ENCODE results near the gene LCN15. TPM values are rescaled to one million over a fixed set of nuclear protein-coding genes. Genes with fewer than 3 reads are reported as not detected.

The LCN15 gene
- total and polyA plus RNA-seq, 2 experiments from 2014 or later: 0.76 to 0.90 TPM

DNA sequence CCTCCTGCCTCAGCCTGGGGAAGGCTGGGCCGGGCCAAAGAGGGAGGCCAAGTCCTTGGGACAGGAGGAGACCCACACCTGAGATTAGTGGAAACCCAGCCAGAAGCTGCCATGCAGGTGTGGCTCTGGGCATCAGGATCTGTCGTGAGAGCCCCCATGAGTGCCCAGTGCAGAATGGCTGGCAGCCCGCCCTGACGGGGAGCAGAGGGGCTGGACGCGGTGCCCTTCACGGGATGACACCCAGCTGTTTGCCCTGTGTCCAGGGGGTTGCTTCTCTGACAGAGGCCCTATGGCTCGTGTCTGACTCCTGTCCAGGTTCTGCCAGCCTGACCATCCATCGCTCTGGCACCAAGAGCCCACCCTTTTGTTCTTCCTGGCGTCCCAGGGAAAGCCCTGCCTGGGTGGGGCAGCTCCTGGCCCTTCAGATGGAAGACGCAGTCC lies 43.4 kb downstream of the LCN15 start (continued):
- TF ChIP-seq ZNF462 (CRISPR knock-in tag; IDR thresholded peaks at IDR 0.05): no peak
- TF ChIP-seq CREB1 (CRISPR knock-in tag; IDR thresholded peaks at IDR 0.05; ENCODE audit: low read depth): no peak
- TF ChIP-seq STAT1 (IDR thresholded peaks at IDR 0.05; ENCODE audit: unreplicated experiment): no peak
- no peak for TF ChIP-seq JUNB (IDR thresholded peaks at IDR 0.05; ENCODE audit: unreplicated experiment)
- no peak for TF ChIP-seq ETS1 (IDR thresholded peaks at IDR 0.05)
- no peak for TF ChIP-seq NANOG (IDR thresholded peaks at IDR 0.05; ENCODE audit: borderline replicate concordance)
- TF ChIP-seq ZNF114 (CRISPR knock-in tag; IDR thresholded peaks at IDR 0.05): no peak

- Histone ChIP-seq H3K4me3 (no peak overlapping the region), H3K36me3 (ENCODE audit: insufficient read depth) (peaks cover 14% of the 10 kb centered on the region), H3K27me3 (ENCODE audit: insufficient read depth) (no peaks in the 10 kb centered on the region), H3K4me2 (no peak overlapping the region), H3K4me1 (ENCODE audit: insufficient read depth) (no peaks in the 10 kb centered on the region; the same call in 1 of the 2 replicates), H2AFZ (no peak overlapping the region), H4K20me1 (replicated peaks; ENCODE audit: insufficient read depth) (peaks cover 13% of the 10 kb centered on the region), H3K79me2 (replicated peaks; ENCODE audit: insufficient read depth) (peaks cover 1% of the 10 kb centered on the region), H3F3A (replicated peaks; ENCODE audit: low read depth) (peaks cover 28% of the 10 kb centered on the region), H3K27ac (ENCODE audit: low read depth) (no peak overlapping the region), H3K9me2 (ENCODE audit: insufficient read depth) (no peaks in the 10 kb centered on the region)
- no peak overlapping the region for H3K27ac Mint-ChIP-seq
- H3K4me3 Mint-ChIP-seq: no peak overlapping the region
- H3K27me3 Mint-ChIP-seq (ENCODE audit: insufficient read depth, low read depth, poor library complexity): peaks cover 29% of the 10 kb centered on the region
- peaks cover 8% of the 10 kb centered on the region for H3K4me1 Mint-ChIP-seq
- no peaks in the 10 kb centered on the region for H3K9me3 Mint-ChIP-seq
- H3K36me3 Mint-ChIP-seq (ENCODE audit: low read depth): peaks cover 30% of the 10 kb centered on the region
- DNase-seq (ENCODE audit: low spot score) (no peak), ATAC-seq (peak; percentile 12)
- TF ChIP-seq EZH2phosphoT487 (IDR thresholded peaks at IDR 0.05; ENCODE audit: unreplicated experiment): no peak
- TF ChIP-seq STAT1 (IDR thresholded peaks at IDR 0.05; ENCODE audit: unreplicated experiment): no peak
- no peak for TF ChIP-seq ZNF331 (CRISPR knock-in tag; IDR thresholded peaks at IDR 0.05; ENCODE audit: low read depth)
- TF ChIP-seq, protein P1, sequence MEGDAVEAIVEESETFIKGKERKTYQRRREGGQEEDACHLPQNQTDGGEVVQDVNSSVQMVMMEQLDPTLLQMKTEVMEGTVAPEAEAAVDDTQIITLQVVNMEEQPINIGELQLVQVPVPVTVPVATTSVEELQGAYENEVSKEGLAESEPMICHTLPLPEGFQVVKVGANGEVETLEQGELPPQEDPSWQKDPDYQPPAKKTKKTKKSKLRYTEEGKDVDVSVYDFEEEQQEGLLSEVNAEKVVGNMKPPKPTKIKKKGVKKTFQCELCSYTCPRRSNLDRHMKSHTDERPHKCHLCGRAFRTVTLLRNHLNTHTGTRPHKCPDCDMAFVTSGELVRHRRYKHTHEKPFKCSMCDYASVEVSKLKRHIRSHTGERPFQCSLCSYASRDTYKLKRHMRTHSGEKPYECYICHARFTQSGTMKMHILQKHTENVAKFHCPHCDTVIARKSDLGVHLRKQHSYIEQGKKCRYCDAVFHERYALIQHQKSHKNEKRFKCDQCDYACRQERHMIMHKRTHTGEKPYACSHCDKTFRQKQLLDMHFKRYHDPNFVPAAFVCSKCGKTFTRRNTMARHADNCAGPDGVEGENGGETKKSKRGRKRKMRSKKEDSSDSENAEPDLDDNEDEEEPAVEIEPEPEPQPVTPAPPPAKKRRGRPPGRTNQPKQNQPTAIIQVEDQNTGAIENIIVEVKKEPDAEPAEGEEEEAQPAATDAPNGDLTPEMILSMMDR (conservative IDR thresholded peaks at IDR 0.05; ENCODE audit: low read depth in 2 of 2): no peak
- no peak for TF ChIP-seq CREB1 (CRISPR knock-in tag; IDR thresholded peaks at IDR 0.05; ENCODE audit: low read depth)
- no peak for TF ChIP-seq ZNF114 (CRISPR knock-in tag; IDR thresholded peaks at IDR 0.05)
- no peak for TF ChIP-seq ETS1 (IDR thresholded peaks at IDR 0.05)
- TF ChIP-seq NANOG (IDR thresholded peaks at IDR 0.05; ENCODE audit: borderline replicate concordance): no peak
Measured at GRCh38 chr9:136720251-136720897, 43.9 kb downstream of the LCN15 start.
